Measurements from ENCODE around the gene KDM5A.
A peak's percentile ranks its signal among the peaks of the same experiment; 100 is the strongest.

DNA sequence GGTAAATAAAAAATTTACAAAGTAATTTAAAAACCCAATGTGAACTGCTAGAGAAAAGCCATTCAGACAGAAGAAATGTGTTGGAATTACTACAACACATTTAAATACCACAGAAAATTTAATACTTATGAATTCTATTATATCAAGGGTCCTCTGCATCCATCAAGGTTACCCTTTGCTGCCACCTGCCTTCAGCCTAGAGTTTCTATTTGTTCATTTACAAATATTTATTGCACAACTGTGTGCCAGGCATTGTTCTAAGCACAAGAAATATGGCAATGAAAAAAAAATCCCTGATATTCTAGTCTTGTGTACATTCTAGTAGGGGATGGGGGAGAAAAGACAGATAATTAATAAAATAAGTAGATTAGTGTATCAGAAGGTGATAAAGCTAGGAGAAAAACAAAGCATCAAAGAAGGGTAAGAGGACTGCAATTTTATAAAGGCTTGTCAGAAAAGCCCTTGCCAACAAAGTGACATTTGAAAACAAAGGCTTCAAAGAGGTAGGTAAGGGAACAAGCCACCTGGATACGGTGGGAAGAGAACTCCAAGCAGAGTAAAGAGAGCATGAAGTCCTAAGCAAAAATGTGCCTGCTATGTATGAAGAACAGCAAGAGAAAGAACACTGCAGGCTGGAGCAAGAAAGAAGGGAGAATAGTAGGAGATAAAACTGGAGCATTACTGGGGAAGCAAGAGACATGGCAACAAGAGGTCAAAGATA is 67.4 kb downstream of the KDM5A start:
- no peak for TF ChIP-seq EZH2phosphoT487 (IDR thresholded peaks at IDR 0.05; ENCODE audit: borderline replicate concordance, low read depth, low read length)
- TF ChIP-seq, protein P1, sequence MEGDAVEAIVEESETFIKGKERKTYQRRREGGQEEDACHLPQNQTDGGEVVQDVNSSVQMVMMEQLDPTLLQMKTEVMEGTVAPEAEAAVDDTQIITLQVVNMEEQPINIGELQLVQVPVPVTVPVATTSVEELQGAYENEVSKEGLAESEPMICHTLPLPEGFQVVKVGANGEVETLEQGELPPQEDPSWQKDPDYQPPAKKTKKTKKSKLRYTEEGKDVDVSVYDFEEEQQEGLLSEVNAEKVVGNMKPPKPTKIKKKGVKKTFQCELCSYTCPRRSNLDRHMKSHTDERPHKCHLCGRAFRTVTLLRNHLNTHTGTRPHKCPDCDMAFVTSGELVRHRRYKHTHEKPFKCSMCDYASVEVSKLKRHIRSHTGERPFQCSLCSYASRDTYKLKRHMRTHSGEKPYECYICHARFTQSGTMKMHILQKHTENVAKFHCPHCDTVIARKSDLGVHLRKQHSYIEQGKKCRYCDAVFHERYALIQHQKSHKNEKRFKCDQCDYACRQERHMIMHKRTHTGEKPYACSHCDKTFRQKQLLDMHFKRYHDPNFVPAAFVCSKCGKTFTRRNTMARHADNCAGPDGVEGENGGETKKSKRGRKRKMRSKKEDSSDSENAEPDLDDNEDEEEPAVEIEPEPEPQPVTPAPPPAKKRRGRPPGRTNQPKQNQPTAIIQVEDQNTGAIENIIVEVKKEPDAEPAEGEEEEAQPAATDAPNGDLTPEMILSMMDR (conservative IDR thresholded peaks at IDR 0.05; ENCODE audit: low read length): peak; percentile 52
